GM12864 (cell line): ENCODE results near the gene KCNAB2.
"Not testable (repeated sequence)": the region's sequence is repeated elsewhere in the genome, so short reads cannot be mapped to it uniquely, and the experiment has no call there.

ENCODE experiments used
- DNase-seq: peaks from one replicate; pipeline ENCODE4 v3.0.0-alpha.2; 2011; ENCODE audit warnings: low read depth
- H3K4me3 ChIP-seq: 2 replicates; pipeline ENCODE4 v1.5.1; 2011; ENCODE audit warnings: mild to moderate bottlenecking, low read depth, low read length, control low read depth
- CTCF ChIP-seq: IDR thresholded peaks from 2 replicates; pipeline ENCODE4 v1.5.1; 2011; ENCODE audit warnings: low read depth, mild to moderate bottlenecking, moderate library complexity, low read length, control low read depth, inconsistent platforms; ENCODE audit errors: missing control alignments

The KCNAB2 gene

GRCh38 chr1:6074192-6074901 is 28.7 kb downstream of the KCNAB2 start:
- H3K4me3 ChIP-seq = no peak overlapping the region
- TF ChIP-seq CTCF = no peak
- no peak for DNase-seq

- DNase-seq = no peak
- no peak overlapping the region for H3K4me3 ChIP-seq
- TF ChIP-seq CTCF = no peak
Observed at GRCh38 chr1:6075748-6076147, 30.1 kb downstream of the KCNAB2 start.

- H3K4me3 ChIP-seq = not testable (repeated sequence)
Observed at GRCh38 chr1:6077061-6077460, 31.4 kb downstream of the KCNAB2 start.

GRCh38 chr1:6077506-6077905 is 31.8 kb downstream of the KCNAB2 start:
- no peak for TF ChIP-seq CTCF
- H3K4me3 ChIP-seq = no peak overlapping the region
- no peak for DNase-seq

More at GRCh38 chr1:6077061-6077460, 31.4 kb downstream of the KCNAB2 start:
- not testable (repeated sequence) for DNase-seq

GRCh38 chr1:6077919-6078318 is 32.2 kb downstream of the KCNAB2 start:
- no peak overlapping the region for H3K4me3 ChIP-seq
- DNase-seq = no peak
- no peak for TF ChIP-seq CTCF

GRCh38 chr1:6080469-6080868 is 34.8 kb downstream of the KCNAB2 start:
- H3K4me3 ChIP-seq = no peak overlapping the region
- DNase-seq = no peak
- TF ChIP-seq CTCF = no peak

GRCh38 chr1:6081901-6082300 is 36.2 kb downstream of the KCNAB2 start:
- no peak for TF ChIP-seq CTCF
- no peak for DNase-seq
- no peak overlapping the region for H3K4me3 ChIP-seq
